SK-N-SH (cell line): ENCODE data around the gene OR2C1. TPM values are rescaled to one million over a fixed set of nuclear protein-coding genes. Genes with fewer than 3 reads are reported as not detected.

Experiments
- CTCF ChIA-PET: fragments of 300-600, 350-600 bp; formaldehyde crosslinking; extraction: SDS; loops from one replicate; lab custom pipeline; 2021; lab: Yijun Ruan, JAX
- POLR2A ChIA-PET: fragments of 350-600 bp; sonication (Branson Sonifier 250); formaldehyde crosslinking; extraction: SDS; loops from one replicate; lab custom pipeline; 2020; ENCODE audit warnings: antibody characterized with exemption, inconsistent platforms; lab: Yijun Ruan, JAX
- DNase-seq: peaks from one replicate; pipeline ENCODE4 v3.0.0; 2012
- H2AFZ ChIP-seq: fragments of 200-600 bp; sonication (generic); 2 replicates; pipeline ENCODE4 v1.8.1; 2016; ENCODE audit warnings: antibody characterized with exemption, mild to moderate bottlenecking, low read depth
- H3F3A ChIP-seq: fragments of 200-600 bp; sonication (generic); replicated peaks from 2 replicates; pipeline ENCODE3; 2016; ENCODE audit warnings: antibody characterized with exemption, mild to moderate bottlenecking; ENCODE audit not compliant: insufficient read depth
- H3K27ac ChIP-seq, 2 experiments: fragments of 200-500 bp in 1 of 2; fragments of 200-600 bp in 1 of 2; sonication (Bioruptor generic) in 1 of 2; sonication (generic), shearing (Covaris generic) in 1 of 2; 2 replicates each; pipeline versions ENCODE4 v1.5.1 to v1.6.1; 2014 to 2016; ENCODE audit warnings: low read depth in 2 of 2, inconsistent platforms in 1 of 2, low read length in 1 of 2, mild to moderate bottlenecking in 1 of 2, mixed read lengths in 1 of 2
- H3K27me3 ChIP-seq: fragments of 200-600 bp; sonication (generic), shearing (Covaris generic); 2 replicates; pipeline ENCODE4 v1.6.1; 2016; ENCODE audit warnings: mixed run types; ENCODE audit not compliant: insufficient read depth
- H3K36me3 ChIP-seq, 2 experiments: fragments of 200-500 bp in 1 of 2; fragments of 200-600 bp in 1 of 2; sonication (Bioruptor generic) in 1 of 2; sonication (generic) in 1 of 2; replicated peaks in 1 of 2; 2 replicates each; pipeline versions ENCODE3 to v1.5.1; 2014 to 2016; ENCODE audit warnings: low read length in 1 of 2, mild to moderate bottlenecking in 1 of 2; ENCODE audit not compliant: insufficient read depth in 2 of 2, control insufficient read depth in 1 of 2
- H3K4me1 ChIP-seq, 2 experiments: fragments of 200-500 bp in 1 of 2; fragments of 200-600 bp in 1 of 2; sonication (Bioruptor generic) in 1 of 2; sonication (generic), shearing (Covaris generic) in 1 of 2; 2 replicates each; pipeline versions ENCODE4 v1.5.1 to v1.6.1; 2014 to 2016; ENCODE audit warnings: low read depth in 1 of 2, low read length in 1 of 2, mixed run types in 1 of 2; ENCODE audit not compliant: insufficient read depth in 2 of 2, control insufficient read depth in 1 of 2
- H3K4me2 ChIP-seq: fragments of 200-600 bp; sonication (generic), shearing (Covaris generic); 2 replicates; pipeline ENCODE4 v1.6.1; 2017; ENCODE audit warnings: mixed run types
- H3K4me3 ChIP-seq, 2 experiments: fragments of 200-500 bp in 1 of 2; fragments of 200-600 bp in 1 of 2; sonication (Bioruptor generic) in 1 of 2; sonication (generic), shearing (Covaris generic) in 1 of 2; 2 replicates each; pipeline versions ENCODE4 v1.5.1 to v1.8.1; 2014 to 2016; ENCODE audit warnings: low read depth in 2 of 2, inconsistent platforms in 1 of 2, low read length in 1 of 2, mild to moderate bottlenecking in 1 of 2, mixed read lengths in 1 of 2, moderate library complexity in 1 of 2
- H3K79me2 ChIP-seq: fragments of 200-600 bp; sonication (generic); 2 replicates; pipeline ENCODE4 v1.8.1; 2017; ENCODE audit warnings: mild to moderate bottlenecking; ENCODE audit not compliant: insufficient read depth
- H3K9ac ChIP-seq: fragments of 200-600 bp; sonication (generic); 2 replicates; pipeline ENCODE4 v1.6.1; 2017; ENCODE audit warnings: mixed run types
- H3K9me2 ChIP-seq: fragments of 200-600 bp; sonication (generic); 2 replicates; pipeline ENCODE4 v1.6.1; 2017; ENCODE audit warnings: mixed run types
- H3K9me3 ChIP-seq: fragments of 200-600 bp; sonication (generic); 2 replicates; pipeline ENCODE4 v1.6.1; 2017; ENCODE audit warnings: mixed run types, mild to moderate bottlenecking, moderate library complexity
- H4K20me1 ChIP-seq: fragments of 200-600 bp; sonication (generic); 2 replicates; pipeline ENCODE4 v1.6.1; 2017; ENCODE audit warnings: mild to moderate bottlenecking, mixed run types; ENCODE audit not compliant: insufficient read depth
- CHD2 ChIP-seq: fragments of 150-350 bp; IDR thresholded peaks from 2 replicates; pipeline ENCODE4 v1.6.1; 2018; ENCODE audit warnings: low read length; ENCODE audit not compliant: partially characterized antibody
- ELF1 ChIP-seq: IDR thresholded peaks from 2 replicates; pipeline ENCODE4 v1.4.0; 2012
- FOSL2 ChIP-seq: IDR thresholded peaks from 2 replicates; pipeline ENCODE4 v1.4.0; 2012; ENCODE audit warnings: low read depth, mild to moderate bottlenecking, moderate library complexity, borderline replicate concordance
- FOXJ3 ChIP-seq: sonication (generic); formaldehyde crosslinking; IDR thresholded peaks from 2 replicates; pipeline ENCODE4 v1.5.1; 2020; ENCODE audit warnings: mild to moderate bottlenecking, missing genetic modification reagents
- GATA2 ChIP-seq: sonication (generic); formaldehyde crosslinking; IDR thresholded peaks from 2 replicates; pipeline ENCODE4 v1.5.0; 2020; ENCODE audit warnings: mild to moderate bottlenecking, missing genetic modification reagents
- JUND ChIP-seq: IDR thresholded peaks from 2 replicates; pipeline ENCODE4 v1.4.0; 2012
- MAX ChIP-seq: IDR thresholded peaks from 2 replicates; pipeline ENCODE4 v1.4.0; 2012; ENCODE audit warnings: low read depth
- MEF2A ChIP-seq: IDR thresholded peaks from 2 replicates; pipeline ENCODE4 v1.4.0; 2012; ENCODE audit warnings: low read depth, borderline replicate concordance
- RCOR1 ChIP-seq: fragments of 150-350 bp; IDR thresholded peaks from 2 replicates; pipeline ENCODE4 v1.6.1; 2017; ENCODE audit warnings: antibody characterized with exemption, low read length
- RFX5 ChIP-seq: IDR thresholded peaks from 2 replicates; pipeline ENCODE4 v1.6.1; 2012; ENCODE audit warnings: mild to moderate bottlenecking, improper control_type of control experiment, low read length
- SMC3 ChIP-seq: IDR thresholded peaks from 2 replicates; pipeline ENCODE4 v1.6.1; 2012; ENCODE audit warnings: low read depth, low read length, improper control_type of control experiment
- USF1 ChIP-seq: IDR thresholded peaks from 2 replicates; pipeline ENCODE4 v1.4.0; 2012; ENCODE audit warnings: low read depth, borderline replicate concordance
- USF2 ChIP-seq: fragments of 150-350 bp; IDR thresholded peaks from 2 replicates; pipeline ENCODE4 v1.6.1; 2017; ENCODE audit warnings: antibody characterized with exemption, low read length, low read depth, borderline replicate concordance
- WGBS: methylation state at CpG from one replicate; pipeline ENCODE4 v1.1.6; 2017; ENCODE audit warnings: low lambda C conversion rate; 5-methylcytosine and 5-hydroxymethylcytosine counted together
- polyA plus RNA-seq, 3 experiments: library from polyadenylated mRNA; depleted of rRNA; stranded (reverse); fragments of >200 nt; gene quantifications; 2 replicates each; pipeline ENCODE4 v1.2.3, GENCODE V29; 2012

The OR2C1 gene
- polyA plus RNA-seq, 1 of the 3 experiments (the other 2 are of a cell fraction), result not detected

GRCh38 chr16:3328104-3328503 lies 27.6 kb upstream of the OR2C1 start:
- H3K4me1 ChIP-seq, result no peaks in the 10 kb centered on the region
- H3K36me3 ChIP-seq, result no peaks in the 10 kb centered on the region
- H3K79me2 ChIP-seq, result no peaks in the 10 kb centered on the region
- no peak overlapping the region for H2AFZ ChIP-seq
- TF ChIP-seq CHD2 (no peak), USF1 (no peak), USF2 (no peak), FOXJ3 (CRISPR knock-in tag) (no peak)
- TF ChIP-seq, all 33 proteins: peak for 0
- ChIA-PET CTCF (no interaction called here), POLR2A (no interaction called here)
- Histone ChIP-seq H4K20me1 (no peaks in the 10 kb centered on the region), H3K4me3 (no peak overlapping the region), H3F3A (no peaks in the 10 kb centered on the region), H3K9ac (no peak overlapping the region), H3K9me2 (no peaks in the 10 kb centered on the region), H3K27me3 (no peaks in the 10 kb centered on the region; the same call in 1 of the 2 replicates), H3K27ac (no peak overlapping the region), H3K9me3 (no peaks in the 10 kb centered on the region), H3K4me2 (no peak overlapping the region)
- DNase-seq, result no peak
- 1% methylated on average over 3 of the region's 3 CpGs for WGBS

- no peaks in the 10 kb centered on the region for H3K36me3 ChIP-seq
- no peak for DNase-seq
- H3K27ac ChIP-seq, result no peak overlapping the region
- no peaks in the 10 kb centered on the region for H3K4me1 ChIP-seq
- ChIA-PET CTCF (no interaction called here), POLR2A (no interaction called here)
- H3K9ac ChIP-seq, result no peak overlapping the region
- H3K27me3 ChIP-seq, result no peaks in the 10 kb centered on the region; the same call in 1 of the 2 replicates
- H3K9me2 ChIP-seq, result no peaks in the 10 kb centered on the region
- no peaks in the 10 kb centered on the region for H3K9me3 ChIP-seq
- TF ChIP-seq MEF2A (no peak), SMC3 (no peak), JUND (no peak), GATA2 (CRISPR knock-in tag) (no peak), USF2 (no peak), RFX5 (no peak), RCOR1 (no peak), FOSL2 (no peak), MAX (no peak), ELF1 (no peak)
- H3K79me2 ChIP-seq, result no peaks in the 10 kb centered on the region
- WGBS, result 10% methylated on average over 2 of the region's 2 CpGs
- H3F3A ChIP-seq, result no peaks in the 10 kb centered on the region
- H4K20me1 ChIP-seq, result no peaks in the 10 kb centered on the region
- no peak overlapping the region for H3K4me2 ChIP-seq
- H3K4me3 ChIP-seq, result no peak overlapping the region
- no peak overlapping the region for H2AFZ ChIP-seq
Measured at GRCh38 chr16:3328643-3329042, 27.0 kb upstream of the OR2C1 start.
